ENCODE data around the gene DAB2IP.

The DAB2IP gene

GRCh38 chr9:121814594-121814993 lies 163.2 kb downstream of the DAB2IP start:
- Histone ChIP-seq H3K36me3 (ENCODE audit: insufficient read depth, low read length) (no peaks in the 10 kb centered on the region), H3K4me1 (ENCODE audit: insufficient read depth, low read length) (peaks cover 54% of the 10 kb centered on the region), H2AFZ (ENCODE audit: low read depth, low read length) (no peak overlapping the region), H3K9me3 (ENCODE audit: low read length) (no peaks in the 10 kb centered on the region), H3K27me3 (ENCODE audit: insufficient read depth, low read length) (peaks cover 2% of the 10 kb centered on the region), H3K4me3 (ENCODE audit: low read length) (no peak overlapping the region)

GRCh38 chr9:121815084-121815483 lies 163.7 kb downstream of the DAB2IP start:
- Histone ChIP-seq H3K4me1 (ENCODE audit: insufficient read depth, low read length) (peaks cover 57% of the 10 kb centered on the region), H3K36me3 (ENCODE audit: insufficient read depth, low read length) (no peaks in the 10 kb centered on the region), H3K9me3 (ENCODE audit: low read length) (no peaks in the 10 kb centered on the region), H2AFZ (ENCODE audit: low read depth, low read length) (no peak overlapping the region), H3K27me3 (ENCODE audit: insufficient read depth, low read length) (no peaks in the 10 kb centered on the region), H3K4me3 (ENCODE audit: low read length) (no peak overlapping the region)

- no peaks in the 10 kb centered on the region for H3K27me3 ChIP-seq (ENCODE audit: insufficient read depth, low read length)
- peaks cover 64% of the 10 kb centered on the region for H3K4me1 ChIP-seq (ENCODE audit: insufficient read depth, low read length)
Observed at GRCh38 chr9:121815546-121816448, 164.4 kb downstream of the DAB2IP start.

GRCh38 chr9:121816449-121816817 lies 165.0 kb downstream of the DAB2IP start:
- Histone ChIP-seq H3K36me3 (ENCODE audit: insufficient read depth, low read length) (no peaks in the 10 kb centered on the region), H2AFZ (ENCODE audit: low read depth, low read length) (no peak overlapping the region), H3K4me1 (ENCODE audit: insufficient read depth, low read length) (peaks cover 67% of the 10 kb centered on the region), H3K27me3 (ENCODE audit: insufficient read depth, low read length) (no peaks in the 10 kb centered on the region), H3K9me3 (ENCODE audit: low read length) (no peaks in the 10 kb centered on the region), H3K4me3 (ENCODE audit: low read length) (no peak overlapping the region)

More at GRCh38 chr9:121815546-121816448, 164.4 kb downstream of the DAB2IP start:
- Histone ChIP-seq H3K36me3 (ENCODE audit: insufficient read depth, low read length) (no peaks in the 10 kb centered on the region), H3K9me3 (ENCODE audit: low read length) (no peaks in the 10 kb centered on the region), H3K4me3 (ENCODE audit: low read length) (no peak overlapping the region), H2AFZ (ENCODE audit: low read depth, low read length) (no peak overlapping the region)

- H3K4me1 ChIP-seq (ENCODE audit: insufficient read depth, low read length) = peaks cover 67% of the 10 kb centered on the region
- H3K36me3 ChIP-seq (ENCODE audit: insufficient read depth, low read length) = no peaks in the 10 kb centered on the region
- no peak overlapping the region for H2AFZ ChIP-seq (ENCODE audit: low read depth, low read length)
- no peaks in the 10 kb centered on the region for H3K27me3 ChIP-seq (ENCODE audit: insufficient read depth, low read length)
- H3K9me3 ChIP-seq (ENCODE audit: low read length) = no peaks in the 10 kb centered on the region
- H3K4me3 ChIP-seq (ENCODE audit: low read length) = no peak overlapping the region
Observed at GRCh38 chr9:121816845-121817450, 165.5 kb downstream of the DAB2IP start.

- Histone ChIP-seq H3K4me1 (ENCODE audit: insufficient read depth, low read length) (peaks cover 65% of the 10 kb centered on the region), H3K27me3 (ENCODE audit: insufficient read depth, low read length) (no peaks in the 10 kb centered on the region), H2AFZ (ENCODE audit: low read depth, low read length) (no peak overlapping the region), H3K9me3 (ENCODE audit: low read length) (no peaks in the 10 kb centered on the region), H3K36me3 (ENCODE audit: insufficient read depth, low read length) (no peaks in the 10 kb centered on the region), H3K4me3 (ENCODE audit: low read length) (no peak overlapping the region)
Observed at GRCh38 chr9:121817476-121817875, 166.0 kb downstream of the DAB2IP start.

- Histone ChIP-seq H3K36me3 (ENCODE audit: insufficient read depth, low read length) (no peaks in the 10 kb centered on the region), H3K27me3 (ENCODE audit: insufficient read depth, low read length) (no peaks in the 10 kb centered on the region), H3K4me3 (ENCODE audit: low read length) (no peak overlapping the region), H3K9me3 (ENCODE audit: low read length) (no peaks in the 10 kb centered on the region), H2AFZ (ENCODE audit: low read depth, low read length) (no peak overlapping the region), H3K4me1 (ENCODE audit: insufficient read depth, low read length) (peaks cover 65% of the 10 kb centered on the region)
Observed at GRCh38 chr9:121818016-121818661, 166.7 kb downstream of the DAB2IP start.

GRCh38 chr9:121818841-121819427 lies 167.5 kb downstream of the DAB2IP start:
- Histone ChIP-seq H3K4me1 (ENCODE audit: insufficient read depth, low read length) (peaks cover 60% of the 10 kb centered on the region), H3K4me3 (ENCODE audit: low read length) (no peak overlapping the region), H3K36me3 (ENCODE audit: insufficient read depth, low read length) (no peaks in the 10 kb centered on the region), H3K27me3 (ENCODE audit: insufficient read depth, low read length) (no peaks in the 10 kb centered on the region), H2AFZ (ENCODE audit: low read depth, low read length) (peak overlapping the region; percentile 4), H3K9me3 (ENCODE audit: low read length) (no peaks in the 10 kb centered on the region)

- no peaks in the 10 kb centered on the region for H3K36me3 ChIP-seq (ENCODE audit: insufficient read depth, low read length)
- no peaks in the 10 kb centered on the region for H3K9me3 ChIP-seq (ENCODE audit: low read length)
- H3K4me1 ChIP-seq (ENCODE audit: insufficient read depth, low read length) = peaks cover 55% of the 10 kb centered on the region
- no peaks in the 10 kb centered on the region for H3K27me3 ChIP-seq (ENCODE audit: insufficient read depth, low read length)
- peak overlapping the region; percentile 4 for H2AFZ ChIP-seq (ENCODE audit: low read depth, low read length)
- peak overlapping the region; percentile 22 for H3K4me3 ChIP-seq (ENCODE audit: low read length)
Observed at GRCh38 chr9:121819428-121820231, 168.2 kb downstream of the DAB2IP start.

GRCh38 chr9:121820286-121821005 lies 169.0 kb downstream of the DAB2IP start:
- Histone ChIP-seq H3K4me3 (ENCODE audit: low read length) (peak overlapping the region; percentile 22), H3K4me1 (ENCODE audit: insufficient read depth, low read length) (peaks cover 47% of the 10 kb centered on the region), H2AFZ (ENCODE audit: low read depth, low read length) (no peak overlapping the region), H3K36me3 (ENCODE audit: insufficient read depth, low read length) (no peaks in the 10 kb centered on the region), H3K27me3 (ENCODE audit: insufficient read depth, low read length) (no peaks in the 10 kb centered on the region), H3K9me3 (ENCODE audit: low read length) (no peaks in the 10 kb centered on the region)

- Histone ChIP-seq H3K4me1 (ENCODE audit: insufficient read depth, low read length) (peaks cover 38% of the 10 kb centered on the region), H3K27me3 (ENCODE audit: insufficient read depth, low read length) (no peaks in the 10 kb centered on the region), H2AFZ (ENCODE audit: low read depth, low read length) (no peak overlapping the region), H3K4me3 (ENCODE audit: low read length) (no peak overlapping the region), H3K36me3 (ENCODE audit: insufficient read depth, low read length) (no peaks in the 10 kb centered on the region), H3K9me3 (ENCODE audit: low read length) (no peaks in the 10 kb centered on the region)
Observed at GRCh38 chr9:121821326-121821725, 169.9 kb downstream of the DAB2IP start.

All from neuron (in vitro differentiated cells).